Peyer's patch (tissue), 4 donors: ENCODE data around the gene MAP2K3.

Experiments
- CTCF ChIP-seq, 6 experiments: fragments of 450-650 bp in 4 of 6; fragments of 200-600 bp in 2 of 6; sonication (generic) in 1 of 6; IDR thresholded peaks; one replicate each; pipeline ENCODE4 v1.5.1; 2017 to 2019; ENCODE audit warnings: antibody characterized with exemption in 6 of 6, mild to moderate bottlenecking in 3 of 6, moderate library complexity in 1 of 6
- POLR2A ChIP-seq, 2 donors: fragments of 450-650 bp; IDR thresholded peaks; one replicate each; pipeline ENCODE4 v1.5.1; 2017; ENCODE audit warnings: antibody characterized with exemption in 2 of 2, mild to moderate bottlenecking in 2 of 2, moderate library complexity in 2 of 2

GRCh38 chr17:21351366-21352065 is 67.0 kb downstream of the MAP2K3 start:
- TF ChIP-seq POLR2A (IDR thresholded peaks at IDR 0.05) (no peak), CTCF (IDR thresholded peaks at IDR 0.05) (no peak)
